IMR-90 (cell line): ENCODE data around the gene SIK3. TPM values are rescaled to one million over a fixed set of nuclear protein-coding genes. Genes with fewer than 3 reads are reported as not detected.

ENCODE experiments used
- ATAC-seq: fragments of 200-7000 bp; cut with Tn5 transposase; 2 replicates; pipeline ENCODE4 v1.9.1; 2020; ENCODE audit warnings: low read depth, mild to moderate bottlenecking, moderate library complexity
- BruUV-seq: library from RNA; stranded (reverse); fragments of 400-500 nt; replicated peaks from 2 replicates; lab custom pipeline; 2021; lab: Mats Ljungman, UMichigan
- CTCF ChIA-PET: fragments of 300-600 bp; formaldehyde crosslinking; extraction: SDS; loops from one replicate; lab custom pipeline; 2021; ENCODE audit warnings: antibody characterized with exemption; lab: Yijun Ruan, JAX
- POLR2A ChIA-PET: fragments of 300-600 bp; sonication (Branson Sonifier 250); formaldehyde crosslinking; loops from one replicate; lab custom pipeline; 2022; ENCODE audit warnings: antibody characterized with exemption; ENCODE audit not compliant: unreplicated experiment; lab: Charles Lee
- DNase-seq: peaks from one replicate; pipeline ENCODE4 v3.0.0; 2013
- H2AFZ ChIP-seq: replicated peaks from 2 replicates; pipeline ENCODE3; 2013; ENCODE audit warnings: low read length, mild to moderate bottlenecking; ENCODE audit not compliant: poor library complexity
- H2AK5ac ChIP-seq: 2 replicates; pipeline ENCODE4 v1.6.1; 2013; ENCODE audit warnings: low read depth, low read length, inconsistent platforms
- H2AK9ac ChIP-seq: replicated peaks from 2 replicates; pipeline ENCODE3; 2013; ENCODE audit warnings: mild to moderate bottlenecking, low read depth, low read length, moderate library complexity; ENCODE audit not compliant: poor library complexity
- H2BK120ac ChIP-seq: 2 replicates; pipeline ENCODE4 v1.6.1; 2013; ENCODE audit warnings: low read depth, low read length, inconsistent platforms
- H2BK15ac ChIP-seq: 3 replicates; pipeline ENCODE4 v1.6.1; 2013; ENCODE audit warnings: low read depth, low read length, inconsistent platforms
- H2BK20ac ChIP-seq: 2 replicates; pipeline ENCODE4 v1.6.1; 2013; ENCODE audit warnings: low read depth, mild to moderate bottlenecking, inconsistent platforms, low read length, moderate library complexity
- H2BK5ac ChIP-seq: 2 replicates; pipeline ENCODE4 v1.6.1; 2013; ENCODE audit warnings: mild to moderate bottlenecking, low read depth, low read length, inconsistent platforms; ENCODE audit not compliant: poor library complexity, severe bottlenecking
- H3K14ac ChIP-seq: replicated peaks from 2 replicates; pipeline ENCODE4 v1.6.1; 2013; ENCODE audit warnings: low read depth, low read length, inconsistent platforms
- H3K18ac ChIP-seq: 2 replicates; pipeline ENCODE4 v1.6.1; 2013; ENCODE audit warnings: low read depth, low read length, control low read depth
- H3K23ac ChIP-seq: 2 replicates; pipeline ENCODE4 v1.6.1; 2013; ENCODE audit warnings: low read depth, low read length, inconsistent platforms
- H3K27ac ChIP-seq: 2 replicates; pipeline ENCODE4 v1.5.1; 2013; ENCODE audit warnings: mild to moderate bottlenecking, control low read depth, low read length; ENCODE audit not compliant: insufficient read depth
- H3K27me3 ChIP-seq: 2 replicates; pipeline ENCODE4 v1.6.1; 2013; ENCODE audit warnings: low read length; ENCODE audit not compliant: control insufficient read depth, insufficient read depth
- H3K36me3 ChIP-seq: 2 replicates; pipeline ENCODE4 v1.6.1; 2013; ENCODE audit warnings: low read length, mixed read lengths; ENCODE audit not compliant: control insufficient read depth, insufficient read depth
- H3K4ac ChIP-seq: 2 replicates; pipeline ENCODE4 v1.6.1; 2013; ENCODE audit warnings: low read depth, low read length, inconsistent platforms
- H3K4me1 ChIP-seq: 2 replicates; pipeline ENCODE4 v1.6.1; 2013; ENCODE audit warnings: low read length, mixed read lengths; ENCODE audit not compliant: control insufficient read depth, insufficient read depth
- H3K4me2 ChIP-seq: 2 replicates; pipeline ENCODE4 v1.6.1; 2013; ENCODE audit warnings: low read depth, mild to moderate bottlenecking, control low read depth, low read length, moderate library complexity
- H3K4me3 ChIP-seq: 2 replicates; pipeline ENCODE4 v1.5.1; 2013; ENCODE audit warnings: low read depth, mild to moderate bottlenecking, control low read depth, low read length, moderate library complexity; ENCODE audit not compliant: insufficient read depth
- H3K56ac ChIP-seq: 2 replicates; pipeline ENCODE4 v1.6.1; 2013; ENCODE audit warnings: low read length, inconsistent platforms; ENCODE audit not compliant: insufficient read depth; ENCODE audit errors: extremely low read depth
- H3K79me1 ChIP-seq, 2 experiments: 2 replicates each; pipeline ENCODE4 v1.6.1; 2013; ENCODE audit warnings: low read length in 2 of 2, inconsistent platforms in 1 of 2, low read depth in 1 of 2
- H3K9ac ChIP-seq: 2 replicates; pipeline ENCODE4 v1.6.1; 2013; ENCODE audit warnings: low read depth, low read length, control low read depth
- H3K9me1 ChIP-seq: 2 replicates; pipeline ENCODE4 v1.6.1; 2013; ENCODE audit warnings: low read length, inconsistent platforms; ENCODE audit not compliant: insufficient read depth
- H3K9me3 ChIP-seq: 2 replicates; pipeline ENCODE4 v1.6.1; 2013; ENCODE audit warnings: low read length; ENCODE audit not compliant: control insufficient read depth, insufficient read depth
- H4K20me1 ChIP-seq: 2 replicates; pipeline ENCODE4 v1.6.1; 2013; ENCODE audit warnings: low read length, inconsistent platforms; ENCODE audit not compliant: insufficient read depth
- H4K5ac ChIP-seq: 2 replicates; pipeline ENCODE4 v1.6.1; 2013; ENCODE audit warnings: mild to moderate bottlenecking, low read depth, low read length, control low read depth
- H4K8ac ChIP-seq, 2 experiments: 2 replicates each; pipeline ENCODE4 v1.6.1; 2013; ENCODE audit warnings: low read depth in 2 of 2, low read length in 2 of 2, control low read depth in 1 of 2, inconsistent platforms in 1 of 2
- H4K91ac ChIP-seq: 2 replicates; pipeline ENCODE4 v1.6.1; 2013; ENCODE audit warnings: low read depth, low read length, inconsistent platforms; ENCODE audit not compliant: insufficient read depth
- BHLHE40 ChIP-seq: fragments of 150-350 bp; IDR thresholded peaks from 2 replicates; pipeline ENCODE4 v1.6.1; 2016; ENCODE audit warnings: mild to moderate bottlenecking, low read depth, low read length
- CHD1 ChIP-seq: IDR thresholded peaks from 2 replicates; pipeline ENCODE4 v1.6.1; 2012; ENCODE audit warnings: low read depth, low read length, improper control_type of control experiment
- FOS ChIP-seq: fragments of 150-350 bp; IDR thresholded peaks from 2 replicates; pipeline ENCODE4 v1.6.1; 2016; ENCODE audit warnings: low read depth, low read length
- MAFK ChIP-seq: IDR thresholded peaks from 2 replicates; pipeline ENCODE4 v1.6.1; 2012; ENCODE audit warnings: low read depth, low read length, improper control_type of control experiment
- MAZ ChIP-seq: IDR thresholded peaks from 2 replicates; pipeline ENCODE4 v1.6.1; 2012; ENCODE audit warnings: low read depth, mild to moderate bottlenecking, low read length, improper control_type of control experiment, moderate library complexity, borderline replicate concordance
- MXI1 ChIP-seq: IDR thresholded peaks from 2 replicates; pipeline ENCODE4 v1.6.1; 2012; ENCODE audit warnings: low read depth, mild to moderate bottlenecking, low read length, moderate library complexity, borderline replicate concordance
- NFE2L2 ChIP-seq: fragments of 150-350 bp; IDR thresholded peaks from 2 replicates; pipeline ENCODE4 v1.6.1; 2016; ENCODE audit warnings: low read depth, mild to moderate bottlenecking, low read length
- POLR2A ChIP-seq: IDR thresholded peaks from 2 replicates; pipeline ENCODE4 v1.6.1; 2012; ENCODE audit warnings: mild to moderate bottlenecking, low read depth, low read length
- RAD21 ChIP-seq: IDR thresholded peaks from 2 replicates; pipeline ENCODE4 v1.6.1; 2012; ENCODE audit warnings: low read length, improper control_type of control experiment
- RCOR1 ChIP-seq: IDR thresholded peaks from 2 replicates; pipeline ENCODE4 v1.6.1; 2012; ENCODE audit warnings: mild to moderate bottlenecking, low read length, improper control_type of control experiment; ENCODE audit not compliant: insufficient replicate concordance
- RFX5 ChIP-seq: IDR thresholded peaks from 2 replicates; pipeline ENCODE4 v1.8.0; 2012; ENCODE audit warnings: low read depth, mild to moderate bottlenecking, low read length, moderate library complexity
- SMC3 ChIP-seq: fragments of 150-350 bp; IDR thresholded peaks from 2 replicates; pipeline ENCODE4 v1.6.1; 2016; ENCODE audit warnings: low read depth, mild to moderate bottlenecking, antibody characterized with exemption, low read length, moderate library complexity
- WGBS, 2 experiments: methylation state at CpG; one replicate each; pipeline versions ENCODE4 v1.1.5 to v1.1.7; 2013; ENCODE audit warnings: missing lambda C conversion rate in 2 of 2; ENCODE audit not compliant: insufficient read length in 1 of 2; ENCODE audit errors: extremely low coverage in 2 of 2; 5-methylcytosine and 5-hydroxymethylcytosine counted together
- dilution Hi-C: fragments of 300-500 bp; cut with HindIII; formaldehyde crosslinking; loops from one replicate; pipeline ENCODE4 v1.14.3; 2018; ENCODE audit warnings: low sequenced_read_pairs; ENCODE audit not compliant: unreplicated experiment
- in situ Hi-C: fragments of 300-500 bp; cut with MboI; formaldehyde crosslinking; loops from 3 replicates; pipeline ENCODE4 v1.14.3; 2019; ENCODE audit warnings: low sequenced_read_pairs, inconsistent platforms, mixed read lengths
- intact Hi-C: fragments of 100-400 bp; cut with micrococcal nuclease; formaldehyde crosslinking; loops from 2 replicates; pipeline ENCODE4 v1.10.0; 2022
- polyA plus RNA-seq, 3 experiments: library from polyadenylated mRNA; depleted of rRNA; stranded (reverse); fragments of >200 nt; gene quantifications; 2 replicates each; pipeline ENCODE4 v1.2.3, GENCODE V29; 2012; ENCODE audit warnings: low replicate concordance in 1 of 3
- total RNA-seq: library from RNA; depleted of rRNA; stranded (reverse); fragments of >200 nt; gene quantifications from 2 replicates; pipeline ENCODE4 v1.2.3, GENCODE V29; 2012
- TF ChIP-seq, protein P1 (sequence below): fragments of 150-350 bp; IDR thresholded peaks from 2 replicates; pipeline ENCODE4 v1.6.1; 2016; ENCODE audit warnings: low read depth, mild to moderate bottlenecking, low read length, moderate library complexity, borderline replicate concordance
- TF ChIP-seq, protein P2 (sequence below): conservative IDR thresholded peaks from 2 replicates; pipeline ENCODE4 v1.5.1; 2012; ENCODE audit warnings: mild to moderate bottlenecking, low read depth, low read length, improper control_type of control experiment
- TF ChIP-seq, protein P3 (sequence below): fragments of 150-350 bp; IDR thresholded peaks from 2 replicates; pipeline ENCODE4 v1.6.1; 2017; ENCODE audit warnings: mild to moderate bottlenecking, antibody characterized with exemption, low read length, low read depth

Gene SIK3
- total and polyA plus RNA-seq, 2 of the 4 experiments (the other 2 are of a cell fraction): 8.2 to 9.1 TPM

- H2BK20ac ChIP-seq: no peak overlapping the region
- H3K56ac ChIP-seq: no peak overlapping the region
- no peak overlapping the region for H2BK15ac ChIP-seq
- no TSS peak for BruUV-seq
- H3K9ac ChIP-seq: no peak overlapping the region
- ATAC-seq (no peak), DNase-seq (no peak)
- in situ Hi-C loops: no loop called here
- no peak overlapping the region for H4K5ac ChIP-seq
- peaks cover 8% of the 10 kb centered on the region for H3K4me1 ChIP-seq
- H4K91ac ChIP-seq: no peak overlapping the region
- CTCF ChIA-PET: interaction anchor here (0.6 kb wide), 1 partner anchor 73 kb away, joined by 4 read pairs; no protein-coding TSS in a partner anchor
- dilution Hi-C loops: no loop called here
- H2AFZ ChIP-seq: no peak overlapping the region
- no peak overlapping the region for H3K27ac ChIP-seq
- H3K4ac ChIP-seq: no peak overlapping the region
- H3K23ac ChIP-seq: no peak overlapping the region
- intact Hi-C loops: loop anchor here (5.0 kb wide), 1 partner anchor 93 kb away; no protein-coding TSS in a partner anchor
- no peaks in the 10 kb centered on the region for H3K36me3 ChIP-seq
- H2AK5ac ChIP-seq: no peak overlapping the region
- H2BK5ac ChIP-seq: no peak overlapping the region
- H4K8ac ChIP-seq: no peak overlapping the region
- H3K79me1 ChIP-seq: peaks cover 23 to 45% of the 10 kb centered on the region in 2 experiments
- no peak for TF ChIP-seq NFE2L2
- no peak for TF ChIP-seq RFX5
- no peak for TF ChIP-seq RCOR1
- no peak for TF ChIP-seq RAD21
- no peak for TF ChIP-seq MXI1
- TF ChIP-seq POLR2A: no peak
- no peak for TF ChIP-seq BHLHE40
- TF ChIP-seq, protein P1, sequence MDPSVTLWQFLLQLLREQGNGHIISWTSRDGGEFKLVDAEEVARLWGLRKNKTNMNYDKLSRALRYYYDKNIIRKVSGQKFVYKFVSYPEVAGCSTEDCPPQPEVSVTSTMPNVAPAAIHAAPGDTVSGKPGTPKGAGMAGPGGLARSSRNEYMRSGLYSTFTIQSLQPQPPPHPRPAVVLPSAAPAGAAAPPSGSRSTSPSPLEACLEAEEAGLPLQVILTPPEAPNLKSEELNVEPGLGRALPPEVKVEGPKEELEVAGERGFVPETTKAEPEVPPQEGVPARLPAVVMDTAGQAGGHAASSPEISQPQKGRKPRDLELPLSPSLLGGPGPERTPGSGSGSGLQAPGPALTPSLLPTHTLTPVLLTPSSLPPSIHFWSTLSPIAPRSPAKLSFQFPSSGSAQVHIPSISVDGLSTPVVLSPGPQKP: no peak
- TF ChIP-seq MAZ: no peak
- TF ChIP-seq MAFK: no peak
- TF ChIP-seq, protein P2, sequence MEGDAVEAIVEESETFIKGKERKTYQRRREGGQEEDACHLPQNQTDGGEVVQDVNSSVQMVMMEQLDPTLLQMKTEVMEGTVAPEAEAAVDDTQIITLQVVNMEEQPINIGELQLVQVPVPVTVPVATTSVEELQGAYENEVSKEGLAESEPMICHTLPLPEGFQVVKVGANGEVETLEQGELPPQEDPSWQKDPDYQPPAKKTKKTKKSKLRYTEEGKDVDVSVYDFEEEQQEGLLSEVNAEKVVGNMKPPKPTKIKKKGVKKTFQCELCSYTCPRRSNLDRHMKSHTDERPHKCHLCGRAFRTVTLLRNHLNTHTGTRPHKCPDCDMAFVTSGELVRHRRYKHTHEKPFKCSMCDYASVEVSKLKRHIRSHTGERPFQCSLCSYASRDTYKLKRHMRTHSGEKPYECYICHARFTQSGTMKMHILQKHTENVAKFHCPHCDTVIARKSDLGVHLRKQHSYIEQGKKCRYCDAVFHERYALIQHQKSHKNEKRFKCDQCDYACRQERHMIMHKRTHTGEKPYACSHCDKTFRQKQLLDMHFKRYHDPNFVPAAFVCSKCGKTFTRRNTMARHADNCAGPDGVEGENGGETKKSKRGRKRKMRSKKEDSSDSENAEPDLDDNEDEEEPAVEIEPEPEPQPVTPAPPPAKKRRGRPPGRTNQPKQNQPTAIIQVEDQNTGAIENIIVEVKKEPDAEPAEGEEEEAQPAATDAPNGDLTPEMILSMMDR: no peak
- TF ChIP-seq CHD1: no peak
- no peak for TF ChIP-seq FOS
- TF ChIP-seq, protein P3, sequence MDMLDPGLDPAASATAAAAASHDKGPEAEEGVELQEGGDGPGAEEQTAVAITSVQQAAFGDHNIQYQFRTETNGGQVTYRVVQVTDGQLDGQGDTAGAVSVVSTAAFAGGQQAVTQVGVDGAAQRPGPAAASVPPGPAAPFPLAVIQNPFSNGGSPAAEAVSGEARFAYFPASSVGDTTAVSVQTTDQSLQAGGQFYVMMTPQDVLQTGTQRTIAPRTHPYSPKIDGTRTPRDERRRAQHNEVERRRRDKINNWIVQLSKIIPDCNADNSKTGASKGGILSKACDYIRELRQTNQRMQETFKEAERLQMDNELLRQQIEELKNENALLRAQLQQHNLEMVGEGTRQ: no peak
- TF ChIP-seq SMC3: no peak
- H3K18ac ChIP-seq: no peak overlapping the region
- no peaks in the 10 kb centered on the region for H3K27me3 ChIP-seq
- H2BK120ac ChIP-seq: no peak overlapping the region
- H2AK9ac ChIP-seq: no peak overlapping the region
- peaks cover 13% of the 10 kb centered on the region for H4K20me1 ChIP-seq
- H3K9me1 ChIP-seq: peaks cover 7% of the 10 kb centered on the region
- H3K4me3 ChIP-seq: no peak overlapping the region
- WGBS, 2 experiments: no CpG with 5 or more reads among the region's 7 CpGs
- H3K14ac ChIP-seq: no peak overlapping the region
- no peak overlapping the region for H3K4me2 ChIP-seq
- H3K9me3 ChIP-seq: no peaks in the 10 kb centered on the region
- POLR2A ChIA-PET: no interaction called here
These were observed 118.0 kb downstream of the SIK3 start for GRCh38 chr11:116980136-116980793.
